B cell (primary cell): Measurements from ENCODE around the gene CARNS1. TPM values are rescaled to one million over a fixed set of nuclear protein-coding genes. Genes with fewer than 3 reads are reported as not detected.

Source experiments
- ATAC-seq: fragments of 200-7000 bp; cut with Tn5 transposase; one replicate; pipeline ENCODE4 v1.10.0; 2021; ENCODE audit warnings: low read depth, mild to moderate bottlenecking, moderate number of reproducible peaks, moderate library complexity
- CTCF ChIA-PET: fragments of 350-600 bp; sonication (Branson Sonifier 250); formaldehyde crosslinking; loops from one replicate; lab custom pipeline; 2021; ENCODE audit warnings: antibody characterized with exemption, inconsistent platforms; lab: Charles Lee
- POLR2A ChIA-PET: fragments of 350-600 bp; sonication (Branson Sonifier 250); formaldehyde crosslinking; loops from one replicate; lab custom pipeline; 2021; ENCODE audit warnings: antibody characterized with exemption; lab: Charles Lee
- DNase-seq: peaks from one replicate; pipeline ENCODE4 v3.0.0; 2013
- H2AFZ ChIP-seq: 2 replicates; pipeline ENCODE4 v1.6.1; 2012; ENCODE audit warnings: mild to moderate bottlenecking, low read depth, low read length; ENCODE audit not compliant: insufficient read depth, poor library complexity, severe bottlenecking
- H3K27ac ChIP-seq, 2 donors: 1 replicate in 1 of 2; 2 replicates in 1 of 2; pipeline ENCODE4 v1.5.1; 2012 to 2013; ENCODE audit warnings: low read length in 2 of 2, mild to moderate bottlenecking in 2 of 2, moderate library complexity in 1 of 2
- H3K27me3 ChIP-seq, 4 experiments: fragments of 200-600 bp in 1 of 4; sonication (generic) in 1 of 4; replicated peaks in 1 of 4; 1 replicate in 2 of 4; 2 replicates in 2 of 4; pipeline versions ENCODE4 v1.6.1 to v1.7.0; 2013 to 2016; ENCODE audit warnings: low read length in 3 of 4, mild to moderate bottlenecking in 2 of 4, mixed read lengths in 1 of 4, moderate library complexity in 1 of 4; ENCODE audit not compliant: insufficient read depth in 4 of 4, control insufficient read depth in 3 of 4; ENCODE audit errors: control extremely low read depth in 1 of 4
- H3K36me3 ChIP-seq, 2 experiments: replicated peaks in 1 of 2; 1 replicate in 1 of 2; 2 replicates in 1 of 2; pipeline versions ENCODE4 v1.6.1 to v1.7.1; 2013; ENCODE audit warnings: low read length in 1 of 2; ENCODE audit not compliant: insufficient read depth in 2 of 2, control insufficient read depth in 1 of 2; ENCODE audit errors: control extremely low read depth in 1 of 2, extremely low read depth in 1 of 2
- H3K4me1 ChIP-seq, 2 donors: fragments of 200-600 bp in 1 of 2; sonication (generic) in 1 of 2; 1 replicate in 1 of 2; 2 replicates in 1 of 2; pipeline versions ENCODE4 v1.5.1 to v1.6.1; 2013 to 2017; ENCODE audit warnings: low read length in 2 of 2; ENCODE audit not compliant: control insufficient read depth in 2 of 2, insufficient read depth in 2 of 2
- H3K4me2 ChIP-seq: replicated peaks from 2 replicates; pipeline ENCODE3; 2012; ENCODE audit warnings: mild to moderate bottlenecking, low read depth, low read length; ENCODE audit not compliant: poor library complexity, severe bottlenecking
- H3K4me3 ChIP-seq, 5 experiments: fragments of 200-600 bp in 1 of 5; sonication (generic) in 1 of 5; 1 replicate in 3 of 5; 2 replicates in 2 of 5; pipeline versions ENCODE4 v1.5.1 to v1.7.0; 2011 to 2016; ENCODE audit warnings: low read length in 4 of 5, mild to moderate bottlenecking in 4 of 5, low read depth in 2 of 5, control low read depth in 1 of 5, moderate library complexity in 1 of 5; ENCODE audit not compliant: insufficient read depth in 1 of 5; ENCODE audit errors: control extremely low read depth in 1 of 5, extremely low read depth in 1 of 5
- H3K79me2 ChIP-seq: fragments of 200-600 bp; sonication (generic); one replicate; pipeline ENCODE4 v1.6.0; 2016; ENCODE audit warnings: low read length; ENCODE audit not compliant: control insufficient read depth, insufficient read depth
- H3K9ac ChIP-seq: fragments of 200-600 bp; sonication (generic); 2 replicates; pipeline ENCODE4 v1.6.1; 2017; ENCODE audit warnings: mild to moderate bottlenecking, low read length, moderate library complexity
- H3K9me3 ChIP-seq, 3 donors: one replicate each; pipeline versions ENCODE4 v1.6.1 to v1.7.1; 2013; ENCODE audit warnings: low read length in 2 of 3; ENCODE audit not compliant: control insufficient read depth in 2 of 3, insufficient read depth in 1 of 3; ENCODE audit errors: control extremely low read depth in 1 of 3
- H4K20me1 ChIP-seq: 2 replicates; pipeline ENCODE4 v1.6.0; 2012; ENCODE audit warnings: mild to moderate bottlenecking, low read length; ENCODE audit not compliant: insufficient read depth, control insufficient read depth, poor library complexity, severe bottlenecking
- H3K27ac Mint-ChIP-seq: one replicate; pipeline ENCODE4 v1.8.0; 2021; ENCODE audit warnings: mixed read lengths
- H3K27me3 Mint-ChIP-seq: one replicate; pipeline ENCODE4 v1.8.0; 2021; ENCODE audit warnings: mixed read lengths
- H3K4me1 Mint-ChIP-seq: one replicate; pipeline ENCODE4 v1.8.0; 2021; ENCODE audit warnings: mixed read lengths
- H3K4me3 Mint-ChIP-seq: one replicate; pipeline ENCODE4 v1.8.0; 2021; ENCODE audit warnings: mixed read lengths
- H3K9me3 Mint-ChIP-seq: one replicate; pipeline ENCODE4 v1.8.0; 2022; ENCODE audit warnings: mixed read lengths; ENCODE audit not compliant: insufficient read depth
- CTCF ChIP-seq: fragments of 200-600 bp; IDR thresholded peaks from one replicate; pipeline ENCODE4 v1.8.0; 2022; ENCODE audit warnings: antibody characterized with exemption, mild to moderate bottlenecking
- EZH2 ChIP-seq: IDR thresholded peaks from 2 replicates; pipeline ENCODE4 v1.6.1; 2012; ENCODE audit warnings: borderline replicate concordance, low read depth, mild to moderate bottlenecking, moderate library complexity, low read length; ENCODE audit not compliant: insufficient read depth, poor library complexity, severe bottlenecking
- WGBS: methylation state at CpG from one replicate; pipeline ENCODE4 v1.1.5; 2013; ENCODE audit warnings: missing lambda C conversion rate; ENCODE audit not compliant: insufficient coverage; 5-methylcytosine and 5-hydroxymethylcytosine counted together
- intact Hi-C: fragments of 100-400 bp; cut with micrococcal nuclease; formaldehyde crosslinking; loops from one replicate; pipeline ENCODE4 v1.10.0; 2022
- polyA plus RNA-seq: library from polyadenylated mRNA; depleted of rRNA; stranded (reverse); fragments of >200 nt; gene quantifications from 2 replicates; pipeline ENCODE4 v1.2.3, GENCODE V29; 2012
- total RNA-seq, 2 donors: library from RNA; stranded (reverse); fragments of 120-200 nt in 1 of 2; gene quantifications; 1 replicate in 1 of 2; 2 replicates in 1 of 2; pipeline versions ENCODE4 v1.2.3 to v1.2.4, GENCODE V29; 2013 to 2022

CARNS1 gene
- total and polyA plus RNA-seq, 2 donors (not counting 1 experiment from before 2014, with no cell fraction given), result 24.1 to 41.1 TPM

GRCh38 chr11:67400251-67400941 is 15.1 kb upstream of the CARNS1 start:
- peaks cover 44 to 68% of the 10 kb centered on the region in 2 donors for H3K4me1 ChIP-seq

More at GRCh38 chr11:67400251-67400941, 15.1 kb upstream of the CARNS1 start:
- peaks cover 60% of the 10 kb centered on the region for H3K4me1 Mint-ChIP-seq
- no peak for DNase-seq
- H3K4me3 Mint-ChIP-seq, result peak overlapping the region; percentile 87
- WGBS, result 58% methylated on average over 22 of the region's 23 CpGs
- H2AFZ ChIP-seq, result no peak overlapping the region
- H4K20me1 ChIP-seq, result peaks cover 75% of the 10 kb centered on the region
- no peak for ATAC-seq
- H3K4me3 ChIP-seq, result peak overlapping the region; percentile 65 to 92 (median 85)
- no peaks in the 10 kb centered on the region for H3K27me3 Mint-ChIP-seq
- ChIA-PET POLR2A (interaction anchor here (0.6 to 6.8 kb wide), 20 partner anchors 9 to 230 kb away, joined by 3 to 195 read pairs (median 11); partner anchors contain the start of genes AIP, CARNS1, CDK2AP2 and CLCF1), CTCF (interaction anchor here (0.8 to 5.7 kb wide), 21 partner anchors 9 to 162 kb away, joined by 3 to 121 read pairs (median 12); partner anchors contain the start of genes AIP, CDK2AP2, PITPNM1 and POLD4)
- peaks cover 0 to 2% (median 0%) of the 10 kb centered on the region in 3 donors for H3K9me3 ChIP-seq
- peak overlapping the region; percentile 89 for H3K9ac ChIP-seq
- intact Hi-C loops, result loop anchor here (10.0 kb wide), 1 partner anchor 184 kb away; the partner anchor contains the start of gene GSTP1
- H3K27ac Mint-ChIP-seq, result peak overlapping the region; percentile 81
- peaks cover 2 to 55% of the 10 kb centered on the region in 2 experiments for H3K36me3 ChIP-seq
- peak overlapping the region; percentile 52 to 75 for H3K27ac ChIP-seq
- peak overlapping the region; percentile 97 for H3K4me2 ChIP-seq
- TF ChIP-seq CTCF (no peak), EZH2 (no peak)
- no peaks in the 10 kb centered on the region for H3K27me3 ChIP-seq
- H3K79me2 ChIP-seq, result peaks cover 74% of the 10 kb centered on the region
- H3K9me3 Mint-ChIP-seq, result no peaks in the 10 kb centered on the region
